ENCODE measurements around the gene N4BP3. TPM values are rescaled to one million over a fixed set of nuclear protein-coding genes. Genes with fewer than 3 reads are reported as not detected.
"Not testable (repeated sequence)": the region's sequence is repeated elsewhere in the genome, so short reads cannot be mapped to it uniquely, and the experiment has no call there.

The N4BP3 gene
- polyA plus RNA-seq, 1 experiment = 0.04 TPM

DNA sequence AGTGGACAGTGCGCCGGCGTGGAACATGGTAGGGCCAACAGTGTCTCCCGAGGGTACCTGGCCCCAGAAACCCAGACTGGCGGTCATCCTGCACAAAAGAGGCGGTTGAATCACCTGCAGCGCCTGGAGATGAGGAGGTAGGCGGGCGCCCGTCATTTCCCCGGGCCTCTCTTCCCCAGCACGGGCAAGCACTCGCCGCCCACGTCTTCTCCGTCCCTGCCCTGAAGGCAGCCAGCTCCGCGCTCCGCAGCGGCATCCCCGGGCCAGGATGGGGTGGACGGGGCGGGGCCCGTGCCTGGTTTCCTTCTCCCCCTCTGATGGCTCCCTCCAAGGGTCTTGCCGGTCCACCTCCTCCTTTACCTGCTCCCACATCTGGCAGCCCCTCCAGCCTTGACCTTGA is 27.1 kb upstream of the N4BP3 start:
- ChIA-PET CTCF (no interaction called here), POLR2A (no interaction called here)
- DNase-seq (ENCODE audit: low read depth) = no peak
- no peak for TF ChIP-seq CTCF (IDR thresholded peaks at IDR 0.05; ENCODE audit: insufficient read depth, low read depth, low read length)
- no peaks in the 10 kb centered on the region for H3K36me3 ChIP-seq (ENCODE audit: control insufficient read depth, insufficient read depth, low read length)
- H3K27me3 ChIP-seq (ENCODE audit: control insufficient read depth, insufficient read depth, low read length) = peaks cover 6% of the 10 kb centered on the region
- H3K4me3 ChIP-seq (ENCODE audit: low read depth, low read length) = no peak overlapping the region

- H3K4me3 ChIP-seq (ENCODE audit: low read depth, low read length); POLR2A ChIA-PET; DNase-seq (ENCODE audit: low read depth); H3K36me3 ChIP-seq (ENCODE audit: control insufficient read depth, insufficient read depth, low read length); H3K27me3 ChIP-seq (ENCODE audit: control insufficient read depth, insufficient read depth, low read length): not testable (repeated sequence)
- CTCF ChIA-PET = interaction anchor here (0.7 kb wide), 2 partner anchors 9 to 37 kb away, joined by 3 to 4 read pairs; no protein-coding TSS in a partner anchor
These were observed 26.1 kb upstream of the N4BP3 start for GRCh38 chr5:178087199-178087598.

DNA sequence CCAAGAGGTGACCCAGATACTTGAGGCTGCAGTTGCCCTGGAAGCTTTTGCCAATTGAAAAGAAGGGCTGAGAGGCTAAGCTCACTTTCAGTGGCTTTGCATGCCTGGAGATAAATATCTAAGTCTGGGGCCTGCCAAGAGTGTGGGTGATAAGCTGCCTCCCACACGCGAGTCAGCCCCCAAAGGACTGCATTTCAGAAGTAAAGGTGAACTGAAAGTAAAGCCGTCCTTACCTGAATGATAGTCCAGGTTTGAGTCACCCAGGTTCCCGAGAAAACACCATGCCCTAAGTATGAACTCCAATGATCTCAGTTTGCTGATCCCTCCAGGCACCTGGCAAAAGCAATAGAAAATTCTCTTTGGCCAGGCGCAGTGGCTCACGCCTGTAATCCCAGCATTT is 22.5 kb upstream of the N4BP3 start:
- no peaks in the 10 kb centered on the region for H3K36me3 ChIP-seq (ENCODE audit: control insufficient read depth, insufficient read depth, low read length)
- ChIA-PET POLR2A (no interaction called here), CTCF (interaction anchor here (4.3 kb wide), 1 partner anchor 15 kb away, joined by 20 read pairs; no protein-coding TSS in a partner anchor)
- no peak for DNase-seq (ENCODE audit: low read depth)
- no peaks in the 10 kb centered on the region for H3K27me3 ChIP-seq (ENCODE audit: control insufficient read depth, insufficient read depth, low read length)
- H3K4me3 ChIP-seq (ENCODE audit: low read depth, low read length) = no peak overlapping the region
- TF ChIP-seq CTCF (IDR thresholded peaks at IDR 0.05; ENCODE audit: insufficient read depth, low read depth, low read length) = no peak

- POLR2A ChIA-PET = no interaction called here
- no peak for DNase-seq (ENCODE audit: low read depth)
- H3K36me3 ChIP-seq (ENCODE audit: control insufficient read depth, insufficient read depth, low read length) = no peaks in the 10 kb centered on the region
- no peak overlapping the region for H3K4me3 ChIP-seq (ENCODE audit: low read depth, low read length)
- H3K27me3 ChIP-seq (ENCODE audit: control insufficient read depth, insufficient read depth, low read length) = no peaks in the 10 kb centered on the region
- CTCF ChIA-PET = no interaction called here
- no peak for TF ChIP-seq CTCF (IDR thresholded peaks at IDR 0.05; ENCODE audit: insufficient read depth, low read depth, low read length)
These were observed 20.2 kb upstream of the N4BP3 start for GRCh38 chr5:178093134-178093533.

DNA sequence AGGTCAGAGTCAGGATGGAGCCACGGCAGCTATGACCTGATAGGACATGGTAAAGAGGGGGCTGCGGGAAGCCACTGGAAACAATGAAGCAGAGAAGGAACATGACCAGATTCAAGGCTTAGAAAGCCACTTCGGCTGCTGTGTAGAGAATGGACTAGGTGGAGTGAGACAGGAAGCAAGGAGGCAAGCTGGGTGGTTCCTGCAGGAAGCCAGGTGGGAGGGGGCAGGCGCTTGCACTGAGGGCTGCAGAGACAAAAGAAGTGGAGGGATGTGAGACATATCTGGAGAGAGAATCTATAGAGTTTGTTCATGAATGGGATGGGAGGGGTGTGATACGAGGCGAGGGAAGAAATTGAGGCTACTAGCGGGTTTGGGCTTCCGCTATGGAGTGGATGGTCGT is 19.0 kb upstream of the N4BP3 start:
- DNase-seq (ENCODE audit: low read depth) = no peak
- CTCF ChIA-PET = interaction anchor here (0.5 kb wide), 1 partner anchor 11 kb away, joined by 3 read pairs; no protein-coding TSS in a partner anchor
- POLR2A ChIA-PET = no interaction called here
- no peak for TF ChIP-seq CTCF (IDR thresholded peaks at IDR 0.05; ENCODE audit: insufficient read depth, low read depth, low read length)
- Histone ChIP-seq H3K27me3 (ENCODE audit: control insufficient read depth, insufficient read depth, low read length) (no peaks in the 10 kb centered on the region), H3K4me3 (ENCODE audit: low read depth, low read length) (no peak overlapping the region), H3K36me3 (ENCODE audit: control insufficient read depth, insufficient read depth, low read length) (no peaks in the 10 kb centered on the region)

DNA sequence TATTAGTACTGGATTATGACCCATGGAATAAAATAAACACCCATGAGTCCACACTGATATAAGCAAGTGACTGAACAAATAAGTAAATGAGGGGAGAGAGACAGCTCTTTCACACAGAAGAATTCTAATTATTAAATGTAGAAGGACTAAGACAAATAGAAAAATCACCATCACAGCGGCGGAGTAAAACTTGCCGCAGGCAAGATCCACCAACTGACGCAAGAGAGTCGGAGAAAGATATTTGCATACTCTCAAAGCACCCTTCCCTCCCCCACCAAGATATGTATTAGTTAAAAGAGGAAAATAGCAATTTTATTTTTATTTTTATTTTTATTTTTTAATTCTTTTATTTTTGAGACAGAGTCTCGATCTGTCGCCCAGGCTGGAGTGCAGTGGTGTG is 14.6 kb upstream of the N4BP3 start:
- H3K4me3 ChIP-seq (ENCODE audit: low read depth, low read length) = no peak overlapping the region
- no peak for DNase-seq (ENCODE audit: low read depth)
- no peaks in the 10 kb centered on the region for H3K36me3 ChIP-seq (ENCODE audit: control insufficient read depth, insufficient read depth, low read length)
- ChIA-PET POLR2A (no interaction called here), CTCF (no interaction called here)
- H3K27me3 ChIP-seq (ENCODE audit: control insufficient read depth, insufficient read depth, low read length) = no peaks in the 10 kb centered on the region
- no peak for TF ChIP-seq CTCF (IDR thresholded peaks at IDR 0.05; ENCODE audit: insufficient read depth, low read depth, low read length)
